MM.1S (cell line): ENCODE data around the gene RASAL1.

ENCODE experiments used
- DNase-seq: peaks from one replicate; pipeline ENCODE4 v3.0.0-alpha.2; 2015
- H2AFZ ChIP-seq: fragments of 300-600 bp; sonication (generic); 2 replicates; pipeline ENCODE4 v1.6.0; 2016; ENCODE audit warnings: antibody characterized with exemption, low read length
- H3F3A ChIP-seq: fragments of 300-600 bp; sonication (generic); 2 replicates; pipeline ENCODE4 v1.6.1; 2016; ENCODE audit warnings: mild to moderate bottlenecking, antibody characterized with exemption, low read length, moderate library complexity, mixed read lengths; ENCODE audit not compliant: insufficient read depth
- H3K27ac ChIP-seq: fragments of 300-600 bp; sonication (generic); 2 replicates; pipeline ENCODE4 v1.5.1; 2016; ENCODE audit warnings: mild to moderate bottlenecking, low read length
- H3K27me3 ChIP-seq: fragments of 300-600 bp; sonication (generic); replicated peaks from 2 replicates; pipeline ENCODE4 v1.6.0; 2016; ENCODE audit warnings: low read length; ENCODE audit not compliant: insufficient read depth
- H3K36me3 ChIP-seq: fragments of 300-600 bp; sonication (generic); replicated peaks from 2 replicates; pipeline ENCODE4 v1.6.1; 2016; ENCODE audit warnings: mild to moderate bottlenecking, low read length, mixed read lengths; ENCODE audit not compliant: insufficient read depth
- H3K4me1 ChIP-seq: fragments of 300-600 bp; sonication (generic); 2 replicates; pipeline ENCODE4 v1.6.1; 2016; ENCODE audit warnings: low read length, mixed read lengths
- H3K4me2 ChIP-seq: fragments of 300-600 bp; sonication (generic); 2 replicates; pipeline ENCODE4 v1.6.0; 2016; ENCODE audit warnings: low read depth, low read length
- H3K4me3 ChIP-seq: fragments of 300-600 bp; sonication (generic); 2 replicates; pipeline ENCODE4 v1.5.1; 2016; ENCODE audit warnings: low read length, mixed read lengths
- H3K79me2 ChIP-seq: fragments of 300-600 bp; sonication (generic); 2 replicates; pipeline ENCODE4 v1.6.1; 2016; ENCODE audit warnings: mixed run types, low read length, mixed read lengths
- H3K9ac ChIP-seq: fragments of 300-600 bp; sonication (generic); 2 replicates; pipeline ENCODE4 v1.6.1; 2016; ENCODE audit warnings: low read length, mixed read lengths
- H3K9me2 ChIP-seq: fragments of 300-600 bp; sonication (generic); replicated peaks from 2 replicates; pipeline ENCODE4 v1.6.1; 2016; ENCODE audit warnings: mild to moderate bottlenecking, low read length, mixed read lengths; ENCODE audit not compliant: insufficient read depth
- H3K9me3 ChIP-seq: fragments of 300-600 bp; sonication (generic); replicated peaks from 2 replicates; pipeline ENCODE4 v1.6.1; 2016; ENCODE audit warnings: mild to moderate bottlenecking, low read length, mixed read lengths; ENCODE audit not compliant: insufficient read depth
- H4K20me1 ChIP-seq: fragments of 300-600 bp; sonication (generic); 2 replicates; pipeline ENCODE4 v1.6.1; 2016; ENCODE audit warnings: mild to moderate bottlenecking, low read length, moderate library complexity, mixed read lengths; ENCODE audit not compliant: insufficient read depth
- EZH2 ChIP-seq: fragments of 300-600 bp; sonication (generic); optimal IDR thresholded peaks from 2 replicates; pipeline ENCODE3; 2017; ENCODE audit warnings: low read depth, mild to moderate bottlenecking, antibody characterized with exemption, low read length, mixed read lengths
- EZH2phosphoT487 ChIP-seq: fragments of 300-600 bp; sonication (generic); IDR thresholded peaks from 2 replicates; pipeline ENCODE4 v1.6.1; 2018; ENCODE audit warnings: antibody characterized with exemption, low read length
- TF ChIP-seq, protein P1 (sequence below): fragments of 300-600 bp; sonication (generic); IDR thresholded peaks from 2 replicates; pipeline ENCODE4 v1.5.1; 2016; ENCODE audit warnings: antibody characterized with exemption, low read length, mixed read lengths

RASAL1 gene

DNA sequence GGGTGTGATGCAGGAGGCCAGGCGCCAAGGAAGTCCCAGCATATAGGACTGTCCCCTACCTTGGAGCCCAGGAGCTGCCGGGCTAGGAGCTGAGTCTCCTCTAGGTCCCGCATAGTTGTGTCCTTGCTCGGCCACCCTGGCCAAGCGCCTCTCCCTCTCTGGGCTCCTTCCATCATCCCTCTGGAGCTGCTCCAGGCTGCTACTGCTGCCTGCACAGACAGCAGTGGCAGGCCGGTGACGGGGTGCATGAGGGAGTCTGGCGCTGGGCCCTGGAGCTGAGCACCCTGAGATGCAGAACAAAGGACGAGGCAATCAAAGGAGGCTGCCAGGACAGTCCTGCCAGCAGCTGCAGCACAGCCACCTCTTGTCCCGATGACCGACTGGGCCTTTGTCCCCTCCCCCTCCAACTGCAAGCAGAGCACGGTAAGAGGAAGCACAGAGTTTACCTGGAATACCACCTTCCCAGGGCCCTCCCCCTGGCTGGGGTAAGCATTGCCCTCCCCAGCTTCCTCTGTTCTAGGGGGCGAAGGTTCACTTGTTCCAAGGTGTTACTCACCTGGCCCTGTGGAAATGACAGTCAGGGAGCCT lies 68.7 kb downstream of the RASAL1 start:
- TF ChIP-seq, protein P1, sequence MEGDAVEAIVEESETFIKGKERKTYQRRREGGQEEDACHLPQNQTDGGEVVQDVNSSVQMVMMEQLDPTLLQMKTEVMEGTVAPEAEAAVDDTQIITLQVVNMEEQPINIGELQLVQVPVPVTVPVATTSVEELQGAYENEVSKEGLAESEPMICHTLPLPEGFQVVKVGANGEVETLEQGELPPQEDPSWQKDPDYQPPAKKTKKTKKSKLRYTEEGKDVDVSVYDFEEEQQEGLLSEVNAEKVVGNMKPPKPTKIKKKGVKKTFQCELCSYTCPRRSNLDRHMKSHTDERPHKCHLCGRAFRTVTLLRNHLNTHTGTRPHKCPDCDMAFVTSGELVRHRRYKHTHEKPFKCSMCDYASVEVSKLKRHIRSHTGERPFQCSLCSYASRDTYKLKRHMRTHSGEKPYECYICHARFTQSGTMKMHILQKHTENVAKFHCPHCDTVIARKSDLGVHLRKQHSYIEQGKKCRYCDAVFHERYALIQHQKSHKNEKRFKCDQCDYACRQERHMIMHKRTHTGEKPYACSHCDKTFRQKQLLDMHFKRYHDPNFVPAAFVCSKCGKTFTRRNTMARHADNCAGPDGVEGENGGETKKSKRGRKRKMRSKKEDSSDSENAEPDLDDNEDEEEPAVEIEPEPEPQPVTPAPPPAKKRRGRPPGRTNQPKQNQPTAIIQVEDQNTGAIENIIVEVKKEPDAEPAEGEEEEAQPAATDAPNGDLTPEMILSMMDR, result no peak
- TF ChIP-seq EZH2phosphoT487 (no peak), EZH2 (no peak)
- H3K27me3 ChIP-seq, result no peaks in the 10 kb centered on the region
- no peaks in the 10 kb centered on the region for H3K36me3 ChIP-seq
- no peaks in the 10 kb centered on the region for H3K9me2 ChIP-seq
- no peaks in the 10 kb centered on the region for H3F3A ChIP-seq
- H3K4me1 ChIP-seq, result no peaks in the 10 kb centered on the region
- H3K79me2 ChIP-seq, result no peaks in the 10 kb centered on the region
- no peak overlapping the region for H3K9ac ChIP-seq
- no peak for DNase-seq
- H3K4me3 ChIP-seq, result no peak overlapping the region
- H4K20me1 ChIP-seq, result no peaks in the 10 kb centered on the region
- H3K4me2 ChIP-seq, result no peak overlapping the region
- H3K27ac ChIP-seq, result no peak overlapping the region
- H3K9me3 ChIP-seq, result no peaks in the 10 kb centered on the region
- H2AFZ ChIP-seq, result no peak overlapping the region

DNA sequence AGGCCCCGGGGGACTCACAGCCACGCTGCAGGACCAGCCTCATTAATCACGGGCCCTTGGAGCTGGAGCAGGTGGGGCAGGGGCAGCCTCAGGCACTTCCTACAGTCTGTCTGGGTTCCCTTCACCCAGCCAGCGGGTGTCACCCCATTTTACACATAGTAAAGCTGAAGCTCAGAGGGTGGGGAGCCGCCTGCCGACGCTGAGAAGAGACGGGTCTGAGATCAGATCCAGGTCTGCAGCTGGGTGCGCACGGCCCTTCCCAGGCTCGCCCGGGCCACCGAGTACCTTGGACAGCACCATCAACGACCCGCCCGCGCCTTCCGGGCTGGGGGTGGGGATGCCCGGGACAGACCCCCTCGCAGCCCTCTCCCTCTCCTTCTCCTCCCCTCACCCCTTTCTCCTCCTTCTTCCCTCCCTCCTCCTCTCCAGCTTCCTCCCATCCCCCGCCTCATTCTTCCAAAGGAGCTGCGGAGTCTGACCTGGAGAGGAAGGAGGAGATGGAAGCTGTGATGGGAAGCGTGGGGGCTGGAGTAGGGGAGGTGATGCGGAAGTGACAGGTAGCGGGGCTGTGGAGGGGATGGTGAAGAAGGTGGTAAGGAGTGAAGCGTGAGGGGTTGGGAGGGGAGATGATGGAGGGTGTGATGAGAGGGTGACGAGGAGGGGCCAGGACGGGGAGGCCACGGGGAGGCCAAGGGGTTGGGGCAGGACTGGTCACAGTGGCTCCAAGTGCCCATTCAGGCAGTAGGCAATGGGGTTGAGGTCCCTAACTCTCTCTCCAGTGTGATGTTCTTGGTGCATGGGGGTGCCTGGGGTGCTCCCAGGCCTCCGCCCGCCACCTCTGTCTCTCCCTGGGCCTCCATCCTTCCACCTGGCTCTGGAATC lies 70.2 kb downstream of the RASAL1 start:
- Histone ChIP-seq H3K4me2 (no peak overlapping the region), H3K27me3 (no peaks in the 10 kb centered on the region), H3K4me3 (no peak overlapping the region), H3K9me3 (no peaks in the 10 kb centered on the region), H3K36me3 (no peaks in the 10 kb centered on the region), H3K27ac (no peak overlapping the region), H3K9ac (no peak overlapping the region), H3K4me1 (no peaks in the 10 kb centered on the region), H3K9me2 (no peaks in the 10 kb centered on the region), H4K20me1 (no peaks in the 10 kb centered on the region), H3K79me2 (no peaks in the 10 kb centered on the region), H2AFZ (no peak overlapping the region), H3F3A (no peaks in the 10 kb centered on the region)
- DNase-seq, result no peak
- TF ChIP-seq EZH2phosphoT487 (no peak), EZH2 (no peak)
- TF ChIP-seq, protein P1, result no peak

DNA sequence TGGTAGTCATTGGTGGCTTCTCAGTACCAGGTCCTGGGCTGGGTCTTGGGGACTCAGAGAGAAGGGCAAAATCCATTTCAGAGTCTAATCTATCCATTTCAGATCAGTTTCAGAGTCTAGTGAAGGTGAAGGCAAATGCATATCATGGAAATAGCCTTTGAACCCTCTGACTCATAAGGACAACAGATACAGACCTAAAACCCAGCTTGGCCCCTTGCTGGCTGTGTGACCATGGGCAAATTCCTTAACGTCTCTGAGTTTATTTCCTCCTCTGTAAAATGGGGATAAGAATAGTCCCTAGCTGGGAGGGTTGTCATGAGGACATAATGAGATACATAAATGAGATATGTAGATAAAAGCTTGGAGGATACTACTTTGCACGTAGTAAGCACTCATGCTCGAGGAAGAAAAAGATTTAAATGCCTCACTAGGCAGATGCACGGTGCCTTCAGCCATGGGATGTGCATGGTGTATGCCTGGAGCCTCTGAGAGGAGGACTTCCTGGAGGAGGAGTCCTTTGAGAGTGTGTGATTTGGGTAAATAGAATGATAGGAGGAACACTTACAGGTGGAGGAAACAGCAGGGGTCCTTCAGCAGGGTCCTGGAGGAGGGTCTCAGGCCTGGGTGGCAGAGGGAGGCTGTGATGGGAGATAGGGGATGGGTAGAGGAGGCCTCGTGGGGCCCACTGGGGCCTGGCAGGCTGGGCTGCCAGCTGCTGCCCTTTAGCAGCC lies 71.0 kb downstream of the RASAL1 start:
- H3K9me2 ChIP-seq, result no peaks in the 10 kb centered on the region
- H3K79me2 ChIP-seq, result no peaks in the 10 kb centered on the region
- no peaks in the 10 kb centered on the region for H3F3A ChIP-seq
- TF ChIP-seq EZH2 (no peak), EZH2phosphoT487 (no peak)
- TF ChIP-seq, protein P1, result no peak
- H3K27me3 ChIP-seq, result no peaks in the 10 kb centered on the region
- no peak overlapping the region for H3K4me3 ChIP-seq
- no peak overlapping the region for H2AFZ ChIP-seq
- H3K9me3 ChIP-seq, result no peaks in the 10 kb centered on the region
- no peak overlapping the region for H3K27ac ChIP-seq
- no peak overlapping the region for H3K4me2 ChIP-seq
- H3K36me3 ChIP-seq, result no peaks in the 10 kb centered on the region
- no peaks in the 10 kb centered on the region for H4K20me1 ChIP-seq
- no peak for DNase-seq
- no peak overlapping the region for H3K9ac ChIP-seq
- H3K4me1 ChIP-seq, result no peaks in the 10 kb centered on the region
